Measurements from ENCODE around the gene SMOC2.

SMOC2 gene

GRCh38 chr6:168574075-168574698 is 133.2 kb downstream of the SMOC2 start:
- DNase-seq (ENCODE audit: low read depth) = no peak

- no peak for DNase-seq (ENCODE audit: low read depth)
These were observed 133.8 kb downstream of the SMOC2 start for GRCh38 chr6:168574699-168575195.

GRCh38 chr6:168575346-168576098 is 134.5 kb downstream of the SMOC2 start:
- no peak for DNase-seq (ENCODE audit: low read depth)

GRCh38 chr6:168576388-168576787 is 135.4 kb downstream of the SMOC2 start:
- DNase-seq (ENCODE audit: low read depth) = no peak

- DNase-seq (ENCODE audit: low read depth) = no peak
These were observed 136.5 kb downstream of the SMOC2 start for GRCh38 chr6:168577496-168577895.

- no peak for DNase-seq (ENCODE audit: low read depth)
These were observed 137.1 kb downstream of the SMOC2 start for GRCh38 chr6:168578036-168578435.

GRCh38 chr6:168581236-168581635 is 140.3 kb downstream of the SMOC2 start:
- DNase-seq (ENCODE audit: low read depth) = no peak

- no peak for DNase-seq (ENCODE audit: low read depth)
These were observed 140.7 kb downstream of the SMOC2 start for GRCh38 chr6:168581706-168582105.

- DNase-seq (ENCODE audit: low read depth) = no peak
These were observed 141.6 kb downstream of the SMOC2 start for GRCh38 chr6:168582571-168582981.

- DNase-seq (ENCODE audit: low read depth) = no peak
These were observed 142.1 kb downstream of the SMOC2 start for GRCh38 chr6:168583126-168583525.

- DNase-seq (ENCODE audit: low read depth) = no peak
These were observed 142.8 kb downstream of the SMOC2 start for GRCh38 chr6:168583821-168584220.

GRCh38 chr6:168584249-168584648 is 143.3 kb downstream of the SMOC2 start:
- no peak for DNase-seq (ENCODE audit: low read depth)

- DNase-seq (ENCODE audit: low read depth) = no peak
These were observed 143.7 kb downstream of the SMOC2 start for GRCh38 chr6:168584671-168585070.

GRCh38 chr6:168585441-168585840 is 144.5 kb downstream of the SMOC2 start:
- DNase-seq (ENCODE audit: low read depth) = no peak

GRCh38 chr6:168589275-168589674 is 148.3 kb downstream of the SMOC2 start:
- no peak for DNase-seq (ENCODE audit: low read depth)

GRCh38 chr6:168590406-168590805 is 149.4 kb downstream of the SMOC2 start:
- DNase-seq (ENCODE audit: low read depth) = no peak

- no peak for DNase-seq (ENCODE audit: low read depth)
These were observed 155.4 kb downstream of the SMOC2 start for GRCh38 chr6:168596344-168596743.

- DNase-seq (ENCODE audit: low read depth) = no peak
These were observed 156.5 kb downstream of the SMOC2 start for GRCh38 chr6:168597471-168597875.

GRCh38 chr6:168598251-168599117 is 157.5 kb downstream of the SMOC2 start:
- no peak for DNase-seq (ENCODE audit: low read depth)

GRCh38 chr6:168599118-168599494 is 158.1 kb downstream of the SMOC2 start:
- DNase-seq (ENCODE audit: low read depth) = no peak

GRCh38 chr6:168599769-168600330 is 158.9 kb downstream of the SMOC2 start:
- no peak for DNase-seq (ENCODE audit: low read depth)

- no peak for DNase-seq (ENCODE audit: low read depth)
These were observed 159.4 kb downstream of the SMOC2 start for GRCh38 chr6:168600381-168600780.
